ENCODE measurements around the gene RNF114. TPM values are rescaled to one million over a fixed set of nuclear protein-coding genes. Genes with fewer than 3 reads are reported as not detected.

Gene RNF114
- total RNA-seq, 1 donor: 78.5 TPM

DNA sequence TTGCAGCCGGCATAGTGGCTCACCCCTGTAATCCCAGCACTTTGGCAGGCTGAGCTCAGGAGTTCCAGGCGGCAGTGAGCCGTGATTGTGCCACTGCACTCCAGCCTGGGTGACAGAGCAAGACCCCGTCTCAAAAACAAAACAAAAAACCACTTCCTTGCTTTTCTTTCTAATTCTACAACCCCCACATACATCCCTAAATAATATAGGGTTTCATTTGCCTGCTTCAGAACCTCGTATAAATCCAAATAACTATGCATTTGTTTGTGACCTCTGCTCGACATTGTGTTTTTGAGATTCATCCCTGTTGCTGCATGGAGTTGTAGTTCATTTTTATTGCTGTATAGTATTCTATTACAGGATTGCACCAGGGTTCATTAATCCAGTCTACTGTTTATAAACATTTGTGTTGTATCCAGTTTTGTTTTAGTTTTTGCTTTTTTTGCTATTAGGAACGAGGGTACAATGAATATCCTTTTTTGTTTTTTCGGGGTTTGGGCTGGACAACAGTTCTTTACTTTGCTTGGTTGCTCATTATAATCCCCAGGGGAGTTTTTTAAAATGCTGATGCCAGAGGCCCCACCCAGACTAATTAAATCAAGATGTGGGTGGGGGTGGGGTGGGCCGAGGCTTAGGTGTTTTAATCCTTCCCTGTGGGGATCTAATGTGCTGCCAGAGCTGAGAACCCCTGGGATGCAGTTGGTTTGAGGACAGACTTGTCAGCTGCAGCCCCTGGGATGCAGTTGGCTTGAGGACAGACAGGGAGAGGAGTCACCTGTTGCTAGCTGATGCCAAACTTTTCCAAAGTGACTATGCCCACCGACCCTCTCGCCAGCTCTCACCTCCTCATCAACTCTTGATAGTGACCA lies 44.2 kb downstream of the RNF114 start:
- H3K4me3 ChIP-seq (ENCODE audit: insufficient read depth, low read length): no peak overlapping the region
- no peak overlapping the region for H3K4me2 ChIP-seq (ENCODE audit: insufficient read depth, low read length)
- H2AFZ ChIP-seq (ENCODE audit: low read length): no peak overlapping the region
- H3K27me3 ChIP-seq (ENCODE audit: insufficient read depth, low read length): no peaks in the 10 kb centered on the region
- no peak for DNase-seq (ENCODE audit: insufficient read length, low spot score, missing footprints)
- TF ChIP-seq, protein P1, sequence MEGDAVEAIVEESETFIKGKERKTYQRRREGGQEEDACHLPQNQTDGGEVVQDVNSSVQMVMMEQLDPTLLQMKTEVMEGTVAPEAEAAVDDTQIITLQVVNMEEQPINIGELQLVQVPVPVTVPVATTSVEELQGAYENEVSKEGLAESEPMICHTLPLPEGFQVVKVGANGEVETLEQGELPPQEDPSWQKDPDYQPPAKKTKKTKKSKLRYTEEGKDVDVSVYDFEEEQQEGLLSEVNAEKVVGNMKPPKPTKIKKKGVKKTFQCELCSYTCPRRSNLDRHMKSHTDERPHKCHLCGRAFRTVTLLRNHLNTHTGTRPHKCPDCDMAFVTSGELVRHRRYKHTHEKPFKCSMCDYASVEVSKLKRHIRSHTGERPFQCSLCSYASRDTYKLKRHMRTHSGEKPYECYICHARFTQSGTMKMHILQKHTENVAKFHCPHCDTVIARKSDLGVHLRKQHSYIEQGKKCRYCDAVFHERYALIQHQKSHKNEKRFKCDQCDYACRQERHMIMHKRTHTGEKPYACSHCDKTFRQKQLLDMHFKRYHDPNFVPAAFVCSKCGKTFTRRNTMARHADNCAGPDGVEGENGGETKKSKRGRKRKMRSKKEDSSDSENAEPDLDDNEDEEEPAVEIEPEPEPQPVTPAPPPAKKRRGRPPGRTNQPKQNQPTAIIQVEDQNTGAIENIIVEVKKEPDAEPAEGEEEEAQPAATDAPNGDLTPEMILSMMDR (IDR thresholded peaks at IDR 0.05; ENCODE audit: extremely low read depth, low read depth, low read length): no peak
- peaks cover 21% of the 10 kb centered on the region for H4K20me1 ChIP-seq (ENCODE audit: insufficient read depth, low read length)
- peaks cover 10% of the 10 kb centered on the region for H3K36me3 ChIP-seq (ENCODE audit: insufficient read depth, low read length)
- H3K4me1 ChIP-seq (ENCODE audit: insufficient read depth, low read length): peaks cover 31% of the 10 kb centered on the region
- no peaks in the 10 kb centered on the region for H3K9me3 ChIP-seq (ENCODE audit: low read depth, low read length)
- H3K79me2 ChIP-seq (ENCODE audit: insufficient read depth, low read length): peaks cover 26% of the 10 kb centered on the region
- no peak overlapping the region for H3K27ac ChIP-seq (ENCODE audit: low read depth, low read length)

DNA sequence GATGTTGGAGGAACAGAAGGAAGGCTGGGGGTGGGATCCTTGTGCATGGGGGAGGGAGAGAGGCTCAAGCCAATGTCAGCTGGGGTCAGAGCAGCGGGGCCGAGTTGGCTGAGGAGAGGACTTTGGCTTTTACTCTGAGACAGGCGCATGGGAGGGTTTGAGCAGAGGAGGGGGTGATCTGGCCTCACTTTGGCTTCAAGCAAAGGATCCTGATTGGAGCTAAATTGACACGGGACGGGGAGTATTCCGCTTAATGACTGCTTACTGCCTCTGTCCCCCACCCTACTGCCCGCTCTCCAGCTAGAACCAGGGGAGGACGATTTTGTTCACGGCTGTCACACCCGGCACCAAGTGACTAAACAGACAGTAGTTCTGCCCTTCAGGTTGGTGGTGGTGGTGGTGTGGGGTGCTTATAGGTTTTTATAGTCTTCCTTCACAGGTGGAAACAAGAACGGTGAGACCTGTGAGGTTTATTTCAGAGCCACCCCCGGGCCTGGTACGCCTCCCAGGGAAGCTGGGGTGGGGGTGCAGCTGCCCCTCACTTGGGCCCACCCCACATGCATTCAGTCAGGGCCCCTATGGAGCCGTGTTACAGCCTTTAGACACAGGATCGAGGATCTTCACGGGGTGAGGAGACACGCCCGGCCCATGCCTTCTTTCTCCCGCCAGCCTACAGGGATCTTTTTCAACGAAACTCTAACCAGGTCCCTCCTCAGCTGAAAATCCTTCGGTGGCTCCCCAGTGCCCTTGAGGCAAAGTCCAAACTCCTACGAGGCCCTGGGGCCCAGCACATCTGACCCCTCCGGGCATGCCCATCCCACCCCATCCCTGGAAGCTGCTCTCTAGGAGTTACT lies 45.2 kb downstream of the RNF114 start:
- Histone ChIP-seq H3K79me2 (ENCODE audit: insufficient read depth, low read length) (peaks cover 36% of the 10 kb centered on the region), H3K4me2 (ENCODE audit: insufficient read depth, low read length) (no peak overlapping the region), H2AFZ (ENCODE audit: low read length) (no peak overlapping the region), H3K27me3 (ENCODE audit: insufficient read depth, low read length) (no peaks in the 10 kb centered on the region), H3K9me3 (ENCODE audit: low read depth, low read length) (no peaks in the 10 kb centered on the region), H3K4me1 (ENCODE audit: insufficient read depth, low read length) (peaks cover 38% of the 10 kb centered on the region), H3K4me3 (ENCODE audit: insufficient read depth, low read length) (no peak overlapping the region), H3K36me3 (ENCODE audit: insufficient read depth, low read length) (peaks cover 10% of the 10 kb centered on the region), H4K20me1 (ENCODE audit: insufficient read depth, low read length) (peaks cover 32% of the 10 kb centered on the region), H3K27ac (ENCODE audit: low read depth, low read length) (no peak overlapping the region)
- TF ChIP-seq, protein P1 (IDR thresholded peaks at IDR 0.05; ENCODE audit: extremely low read depth, low read depth, low read length): no peak
- DNase-seq (ENCODE audit: insufficient read length, low spot score, missing footprints): peak; percentile 70

DNA sequence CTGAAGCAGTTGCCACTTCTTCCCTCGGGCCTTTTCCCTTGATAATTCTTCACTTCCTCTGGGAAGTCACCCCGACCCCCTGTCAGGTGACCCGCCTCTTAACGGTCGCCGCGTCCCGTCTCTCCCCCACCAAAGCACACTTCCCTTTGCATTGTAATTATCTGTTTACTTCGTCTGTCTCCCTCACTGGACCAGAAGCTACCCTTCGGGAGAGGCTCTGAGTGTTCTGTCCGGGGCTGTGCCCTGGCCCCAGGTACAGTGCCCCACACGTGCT lies 45.8 kb downstream of the RNF114 start:
- no peak for DNase-seq (ENCODE audit: insufficient read length, low spot score, missing footprints)
- Histone ChIP-seq H3K36me3 (ENCODE audit: insufficient read depth, low read length) (peaks cover 10% of the 10 kb centered on the region), H3K4me2 (ENCODE audit: insufficient read depth, low read length) (peak overlapping the region; percentile 71), H3K27me3 (ENCODE audit: insufficient read depth, low read length) (no peaks in the 10 kb centered on the region), H4K20me1 (ENCODE audit: insufficient read depth, low read length) (peaks cover 35% of the 10 kb centered on the region), H3K4me1 (ENCODE audit: insufficient read depth, low read length) (peaks cover 38% of the 10 kb centered on the region), H3K79me2 (ENCODE audit: insufficient read depth, low read length) (peaks cover 41% of the 10 kb centered on the region), H3K27ac (ENCODE audit: low read depth, low read length) (no peak overlapping the region), H3K9me3 (ENCODE audit: low read depth, low read length) (no peaks in the 10 kb centered on the region), H3K4me3 (ENCODE audit: insufficient read depth, low read length) (no peak overlapping the region), H2AFZ (ENCODE audit: low read length) (peak overlapping the region; percentile 41)
- TF ChIP-seq, protein P1 (IDR thresholded peaks at IDR 0.05; ENCODE audit: extremely low read depth, low read depth, low read length): no peak

Measured in osteoblast (primary cell).